Hepatocyte (in vitro differentiated cells): Measurements from ENCODE around the gene RCOR3.

Experiments
- EZH2 ChIP-seq: fragments of 200-600 bp; sonication (generic); IDR thresholded peaks from 2 replicates; pipeline ENCODE4 v1.6.1; 2016; ENCODE audit warnings: antibody characterized with exemption, mild to moderate bottlenecking, borderline replicate concordance
- TF ChIP-seq, protein P1 (sequence below): fragments of 200-600 bp; sonication (generic); IDR thresholded peaks from 2 replicates; pipeline ENCODE4 v1.5.1; 2016; ENCODE audit warnings: antibody characterized with exemption, mild to moderate bottlenecking; ENCODE audit not compliant: poor library complexity

DNA sequence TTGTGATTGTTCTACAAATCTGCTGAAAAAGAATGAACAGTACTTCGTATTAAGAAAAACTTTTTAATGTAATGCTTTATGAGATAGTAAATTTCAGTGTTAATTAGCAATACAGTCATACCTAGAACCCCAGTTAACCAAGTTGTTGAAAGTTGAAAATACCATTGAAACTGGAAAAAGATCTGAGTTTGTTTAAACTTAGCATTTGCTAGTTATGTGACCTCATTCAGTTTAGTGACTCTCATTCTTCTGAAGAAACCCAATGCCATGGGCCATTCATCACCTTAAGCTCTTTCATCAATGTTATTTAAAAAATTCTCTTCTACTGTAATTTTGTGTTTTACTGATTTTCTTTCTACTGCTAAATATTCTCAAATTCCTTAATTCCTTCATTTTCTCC lies 20.2 kb downstream of the RCOR3 start:
- TF ChIP-seq, protein P1, sequence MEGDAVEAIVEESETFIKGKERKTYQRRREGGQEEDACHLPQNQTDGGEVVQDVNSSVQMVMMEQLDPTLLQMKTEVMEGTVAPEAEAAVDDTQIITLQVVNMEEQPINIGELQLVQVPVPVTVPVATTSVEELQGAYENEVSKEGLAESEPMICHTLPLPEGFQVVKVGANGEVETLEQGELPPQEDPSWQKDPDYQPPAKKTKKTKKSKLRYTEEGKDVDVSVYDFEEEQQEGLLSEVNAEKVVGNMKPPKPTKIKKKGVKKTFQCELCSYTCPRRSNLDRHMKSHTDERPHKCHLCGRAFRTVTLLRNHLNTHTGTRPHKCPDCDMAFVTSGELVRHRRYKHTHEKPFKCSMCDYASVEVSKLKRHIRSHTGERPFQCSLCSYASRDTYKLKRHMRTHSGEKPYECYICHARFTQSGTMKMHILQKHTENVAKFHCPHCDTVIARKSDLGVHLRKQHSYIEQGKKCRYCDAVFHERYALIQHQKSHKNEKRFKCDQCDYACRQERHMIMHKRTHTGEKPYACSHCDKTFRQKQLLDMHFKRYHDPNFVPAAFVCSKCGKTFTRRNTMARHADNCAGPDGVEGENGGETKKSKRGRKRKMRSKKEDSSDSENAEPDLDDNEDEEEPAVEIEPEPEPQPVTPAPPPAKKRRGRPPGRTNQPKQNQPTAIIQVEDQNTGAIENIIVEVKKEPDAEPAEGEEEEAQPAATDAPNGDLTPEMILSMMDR: no peak
- TF ChIP-seq EZH2: no peak
